Uterus (tissue), 2 donors: ENCODE measurements around the gene COX7A1.

Experiments used
- POLR2A ChIP-seq, 2 donors: fragments of 450-650 bp; IDR thresholded peaks; one replicate each; pipeline ENCODE4 v1.6.1; 2016; ENCODE audit warnings: antibody characterized with exemption in 2 of 2, mild to moderate bottlenecking in 1 of 2, moderate library complexity in 1 of 2
- TF ChIP-seq, protein P1 (sequence below), 4 experiments: fragments of 200-600 bp in 2 of 4; fragments of 450-650 bp in 2 of 4; sonication (generic) in 2 of 4; IDR thresholded peaks; one replicate each; pipeline ENCODE4 v1.5.1; 2016 to 2019; ENCODE audit warnings: antibody characterized with exemption in 4 of 4, mild to moderate bottlenecking in 2 of 4, moderate library complexity in 1 of 4

DNA sequence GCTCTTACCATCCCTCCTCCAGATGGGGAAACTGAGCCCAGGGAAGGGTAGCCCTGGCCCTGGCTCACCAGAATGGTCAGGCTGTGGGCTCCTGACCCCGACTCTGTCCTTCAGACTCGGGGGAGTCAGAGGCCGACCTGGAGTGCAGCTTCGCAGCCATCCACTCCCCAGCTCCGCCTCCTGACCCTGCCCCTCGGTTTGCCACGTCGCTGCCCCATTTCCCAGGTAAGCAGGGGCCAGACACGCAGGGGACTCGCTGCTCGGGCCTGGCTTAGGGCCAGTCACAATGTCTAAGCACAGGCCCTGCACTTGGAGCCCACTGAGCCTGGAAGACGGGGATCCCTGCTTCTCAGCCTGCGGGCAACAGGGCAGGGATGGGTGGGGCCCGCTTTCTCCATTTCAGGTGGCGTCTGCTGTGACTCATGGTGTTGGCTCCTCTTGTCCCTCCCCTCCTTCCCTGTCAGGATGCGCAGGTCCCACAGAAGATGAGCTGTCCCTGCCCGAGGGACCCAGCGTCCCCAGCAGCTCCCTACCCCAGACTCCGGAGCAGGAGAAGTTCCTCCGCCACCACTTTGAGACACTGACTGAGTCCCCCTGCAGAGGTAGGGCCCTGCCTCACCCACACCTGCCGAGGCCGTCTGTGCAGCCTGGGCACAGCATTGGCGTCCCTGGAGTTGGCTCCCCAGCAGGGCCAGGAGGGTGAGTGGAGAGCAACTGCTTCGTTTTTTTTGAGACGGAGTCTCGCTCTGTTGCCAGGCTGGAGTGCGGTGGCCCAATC is 50.5 kb downstream of the COX7A1 start:
- TF ChIP-seq, protein P1, sequence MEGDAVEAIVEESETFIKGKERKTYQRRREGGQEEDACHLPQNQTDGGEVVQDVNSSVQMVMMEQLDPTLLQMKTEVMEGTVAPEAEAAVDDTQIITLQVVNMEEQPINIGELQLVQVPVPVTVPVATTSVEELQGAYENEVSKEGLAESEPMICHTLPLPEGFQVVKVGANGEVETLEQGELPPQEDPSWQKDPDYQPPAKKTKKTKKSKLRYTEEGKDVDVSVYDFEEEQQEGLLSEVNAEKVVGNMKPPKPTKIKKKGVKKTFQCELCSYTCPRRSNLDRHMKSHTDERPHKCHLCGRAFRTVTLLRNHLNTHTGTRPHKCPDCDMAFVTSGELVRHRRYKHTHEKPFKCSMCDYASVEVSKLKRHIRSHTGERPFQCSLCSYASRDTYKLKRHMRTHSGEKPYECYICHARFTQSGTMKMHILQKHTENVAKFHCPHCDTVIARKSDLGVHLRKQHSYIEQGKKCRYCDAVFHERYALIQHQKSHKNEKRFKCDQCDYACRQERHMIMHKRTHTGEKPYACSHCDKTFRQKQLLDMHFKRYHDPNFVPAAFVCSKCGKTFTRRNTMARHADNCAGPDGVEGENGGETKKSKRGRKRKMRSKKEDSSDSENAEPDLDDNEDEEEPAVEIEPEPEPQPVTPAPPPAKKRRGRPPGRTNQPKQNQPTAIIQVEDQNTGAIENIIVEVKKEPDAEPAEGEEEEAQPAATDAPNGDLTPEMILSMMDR (IDR thresholded peaks at IDR 0.05), result no peak
- TF ChIP-seq POLR2A (IDR thresholded peaks at IDR 0.05), result no peak
